ENCODE results near the gene CTIF.

Gene CTIF

DNA sequence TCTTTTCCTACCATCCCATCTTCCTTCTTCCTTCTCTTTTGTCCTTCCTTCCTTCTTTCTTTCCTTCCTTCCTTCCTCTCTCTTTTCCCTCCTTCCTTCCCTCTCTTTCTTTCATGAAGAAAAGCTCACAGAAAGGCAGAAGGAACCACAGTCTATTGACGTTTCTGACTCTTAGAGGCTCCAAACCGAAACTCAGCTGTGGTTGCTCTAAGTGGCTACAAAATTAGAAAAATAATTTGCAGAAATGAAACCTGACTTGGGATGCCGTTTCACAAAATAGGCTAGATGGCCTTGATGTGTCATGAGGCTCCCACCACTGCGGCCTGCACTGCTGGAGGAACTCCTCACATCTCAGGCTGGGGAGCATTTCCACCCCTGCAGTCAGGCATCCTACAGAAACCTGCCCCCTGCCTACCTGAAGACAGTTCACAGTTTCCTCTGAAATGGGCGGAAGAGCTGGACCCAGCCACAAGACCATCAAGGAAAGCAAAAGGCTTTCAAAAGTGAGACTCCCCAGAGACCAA is 246.3 kb downstream of the CTIF start:
- DNase-seq (ENCODE audit: low read depth in 2 of 2, low spot score in 1 of 2), result no peak

DNA sequence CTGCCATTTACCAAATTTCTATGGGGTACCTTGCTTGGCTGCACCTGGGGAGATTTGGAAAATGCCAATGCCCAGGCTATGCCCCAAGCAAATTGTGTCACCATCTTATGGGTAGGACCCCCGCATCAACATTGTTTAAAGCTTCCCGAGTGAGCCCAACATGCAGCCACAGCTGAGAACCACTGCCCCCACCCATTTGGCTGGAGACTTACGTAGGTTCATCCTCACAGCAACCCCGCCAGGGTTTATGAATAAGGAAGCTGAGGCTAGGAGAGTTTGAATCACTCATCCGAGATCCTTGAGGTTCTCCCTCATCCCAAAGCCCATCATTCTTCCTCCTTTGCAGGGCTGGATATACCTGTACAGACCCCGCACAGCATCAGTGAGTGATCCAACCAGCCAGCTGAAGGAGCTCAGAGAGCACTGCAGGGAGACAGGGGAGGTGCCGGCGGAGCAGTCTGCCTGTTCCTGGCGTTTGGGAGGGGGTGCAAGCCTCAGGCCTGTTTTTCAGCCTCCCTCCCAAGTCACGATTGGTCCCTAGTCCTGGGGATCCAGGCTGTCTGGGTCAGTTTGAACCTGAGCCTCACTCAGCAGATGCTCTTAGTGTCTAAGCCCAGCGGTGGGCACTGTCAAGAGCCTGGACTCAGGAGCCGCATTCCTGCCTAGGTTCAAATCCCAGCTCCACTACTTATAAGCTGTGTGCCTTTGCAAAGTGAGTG is 247.1 kb downstream of the CTIF start:
- no peak for DNase-seq (ENCODE audit: low read depth in 2 of 2, low spot score in 1 of 2)

DNA sequence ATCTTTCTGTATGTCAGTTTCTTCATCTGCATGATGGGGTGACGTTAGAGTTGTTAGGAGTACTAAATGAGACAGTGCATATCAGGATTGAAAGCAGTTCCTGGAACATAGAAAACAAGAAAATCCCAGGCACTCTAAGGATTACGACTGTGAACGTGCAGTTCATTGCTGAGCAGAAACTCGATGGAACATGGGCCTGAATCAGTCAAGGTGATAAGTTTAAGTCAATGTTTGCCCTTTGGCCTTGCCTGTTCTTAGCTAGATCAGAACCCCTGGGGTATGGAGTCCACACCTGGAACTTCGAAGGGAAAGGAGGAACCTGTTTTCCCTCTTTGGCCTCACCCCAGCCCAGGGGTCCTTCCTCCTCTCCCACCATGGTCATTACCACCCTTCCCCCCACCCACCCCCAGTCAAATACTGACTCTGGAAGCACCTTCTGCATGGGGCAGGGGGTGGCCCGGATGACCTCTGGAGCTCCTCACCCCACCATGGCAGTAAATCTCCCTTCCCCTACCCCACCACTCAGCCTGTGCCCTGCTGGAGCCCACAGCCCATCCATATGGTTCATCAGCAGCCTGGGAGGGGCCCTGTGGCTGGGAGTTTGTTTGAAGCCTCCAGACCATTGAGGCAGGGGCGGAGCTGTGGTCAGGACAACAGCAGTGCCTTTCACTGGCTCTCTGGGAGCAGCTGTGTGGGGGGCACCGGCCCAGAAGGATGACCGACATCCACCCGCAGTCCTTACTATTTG is 247.8 kb downstream of the CTIF start:
- no peak for DNase-seq (ENCODE audit: low read depth in 2 of 2, low spot score in 1 of 2)

DNA sequence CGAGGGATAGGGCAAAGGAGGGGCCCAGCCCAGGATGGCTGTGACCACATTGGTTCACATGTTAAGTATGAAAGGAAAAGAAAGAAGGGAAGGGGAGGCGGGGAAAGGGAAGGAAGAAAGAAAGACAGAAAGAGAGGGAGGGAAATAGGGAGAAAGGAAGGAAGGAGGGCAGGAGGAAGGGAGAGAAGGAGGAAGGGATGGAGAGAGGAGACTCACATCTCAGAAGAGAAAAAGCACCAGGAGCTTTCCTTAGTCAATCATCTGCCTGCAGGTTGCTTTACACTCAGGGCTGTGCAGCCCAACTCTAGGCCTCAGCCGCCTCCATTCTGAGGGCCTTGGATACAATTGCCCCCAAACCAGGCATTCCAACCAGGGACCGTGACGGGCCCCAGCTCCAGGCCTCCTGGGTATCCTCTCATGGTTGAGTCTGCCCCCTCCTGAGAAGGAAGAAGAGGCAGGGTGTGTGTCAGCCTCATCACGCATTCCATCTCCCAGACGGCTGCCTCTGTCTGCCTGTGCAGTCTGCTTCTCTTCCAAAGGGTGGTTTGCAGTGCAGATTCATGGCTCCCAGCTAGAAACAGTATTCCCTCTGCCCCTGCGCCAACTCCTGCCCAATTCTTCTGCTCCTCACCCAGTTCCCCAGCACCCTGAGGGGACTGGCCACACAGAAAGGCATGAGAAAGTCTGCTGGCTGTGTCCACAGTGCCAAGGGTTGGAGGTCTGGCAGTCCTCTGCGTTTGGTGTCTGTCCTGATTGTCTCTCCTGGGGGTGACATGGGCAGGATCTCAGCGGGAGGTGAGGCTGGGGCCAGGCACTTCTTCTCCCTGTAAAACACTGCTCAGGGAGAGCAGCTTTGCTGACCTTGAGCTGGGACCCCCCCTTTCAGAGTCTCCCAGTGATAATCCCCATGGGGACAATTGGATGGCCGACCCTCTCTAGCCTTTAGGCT is 248.6 kb downstream of the CTIF start:
- no peak for DNase-seq (ENCODE audit: low read depth in 2 of 2, low spot score in 1 of 2)

DNA sequence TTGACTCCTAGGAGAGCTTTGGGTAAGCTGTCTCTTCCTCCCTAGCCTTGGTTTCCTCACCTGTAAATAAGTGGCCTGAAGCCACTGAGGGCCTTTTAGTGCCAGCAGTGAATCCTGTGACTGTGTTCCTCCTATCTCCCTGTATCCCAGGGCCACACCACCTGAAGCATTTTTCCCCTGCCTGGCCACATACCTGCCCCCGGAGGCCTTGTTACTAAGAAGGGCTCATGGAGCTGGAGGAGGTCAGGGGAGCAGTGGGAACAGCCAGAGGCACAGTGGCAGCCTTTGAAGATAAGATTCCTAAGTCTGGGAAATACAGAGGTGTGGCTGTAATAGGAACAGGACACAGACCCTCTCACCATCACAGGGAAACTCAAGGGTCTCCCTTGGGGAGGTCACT is 249.5 kb downstream of the CTIF start:
- no peak for DNase-seq (ENCODE audit: low read depth in 2 of 2, low spot score in 1 of 2)

DNA sequence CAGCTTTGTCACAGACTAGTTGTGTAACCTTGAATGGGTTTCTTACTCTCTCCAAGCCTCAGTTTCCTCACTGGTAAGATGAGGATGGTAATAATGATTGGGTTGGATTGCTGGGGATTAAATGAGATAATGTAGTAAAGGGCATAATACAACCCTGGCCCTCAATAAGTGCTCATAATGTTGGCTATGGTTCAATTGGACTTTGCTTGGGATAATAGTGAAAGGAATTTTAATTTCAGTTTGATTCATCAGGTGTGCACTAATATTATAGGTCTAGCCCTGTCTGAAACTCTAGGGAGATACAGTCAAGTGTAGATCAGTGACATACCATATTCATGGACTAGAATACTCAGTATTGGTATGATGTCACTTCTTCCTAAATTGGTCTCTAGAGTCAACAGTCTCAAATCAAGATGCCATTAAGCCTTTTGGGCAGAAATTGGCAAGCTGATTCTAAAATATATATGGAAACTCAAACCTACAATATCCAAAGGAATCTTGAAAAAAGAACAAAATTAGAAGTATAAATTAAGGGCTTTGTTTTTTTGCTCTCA is 250.5 kb downstream of the CTIF start:
- no peak for DNase-seq (ENCODE audit: low read depth in 2 of 2, low spot score in 1 of 2)

DNA sequence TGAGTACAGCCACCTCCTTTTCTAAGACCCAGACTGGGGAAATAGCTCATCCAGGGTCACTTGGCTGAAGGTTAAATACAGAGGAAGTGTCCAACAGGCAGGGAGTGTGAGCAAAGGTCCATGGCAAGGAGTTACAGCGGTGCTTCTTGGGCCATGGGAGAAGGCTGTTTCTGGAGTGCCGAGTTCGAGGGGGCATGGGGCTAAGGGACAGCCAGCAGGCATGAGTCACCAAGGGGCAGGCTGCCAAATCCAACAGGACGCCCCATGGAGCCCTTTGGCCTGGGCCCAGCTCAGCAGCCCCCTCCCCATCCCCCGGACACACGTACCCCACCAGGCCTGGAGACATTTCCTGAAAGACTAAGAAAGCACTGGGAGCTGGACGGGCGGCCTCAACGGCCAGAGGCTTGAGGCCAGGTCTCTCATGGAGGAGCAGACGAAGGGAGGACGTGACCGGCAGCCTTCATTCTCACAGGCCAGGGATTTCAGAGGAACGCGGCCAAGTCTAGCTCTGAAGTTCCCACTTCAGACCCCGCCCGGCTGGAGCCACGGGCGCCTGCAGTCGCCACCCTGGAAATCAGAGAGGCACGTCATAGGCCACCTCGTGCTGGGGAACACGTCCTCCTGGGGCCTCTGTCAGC is 251.5 kb downstream of the CTIF start:
- no peak for DNase-seq (ENCODE audit: low read depth in 2 of 2, low spot score in 1 of 2)

DNA sequence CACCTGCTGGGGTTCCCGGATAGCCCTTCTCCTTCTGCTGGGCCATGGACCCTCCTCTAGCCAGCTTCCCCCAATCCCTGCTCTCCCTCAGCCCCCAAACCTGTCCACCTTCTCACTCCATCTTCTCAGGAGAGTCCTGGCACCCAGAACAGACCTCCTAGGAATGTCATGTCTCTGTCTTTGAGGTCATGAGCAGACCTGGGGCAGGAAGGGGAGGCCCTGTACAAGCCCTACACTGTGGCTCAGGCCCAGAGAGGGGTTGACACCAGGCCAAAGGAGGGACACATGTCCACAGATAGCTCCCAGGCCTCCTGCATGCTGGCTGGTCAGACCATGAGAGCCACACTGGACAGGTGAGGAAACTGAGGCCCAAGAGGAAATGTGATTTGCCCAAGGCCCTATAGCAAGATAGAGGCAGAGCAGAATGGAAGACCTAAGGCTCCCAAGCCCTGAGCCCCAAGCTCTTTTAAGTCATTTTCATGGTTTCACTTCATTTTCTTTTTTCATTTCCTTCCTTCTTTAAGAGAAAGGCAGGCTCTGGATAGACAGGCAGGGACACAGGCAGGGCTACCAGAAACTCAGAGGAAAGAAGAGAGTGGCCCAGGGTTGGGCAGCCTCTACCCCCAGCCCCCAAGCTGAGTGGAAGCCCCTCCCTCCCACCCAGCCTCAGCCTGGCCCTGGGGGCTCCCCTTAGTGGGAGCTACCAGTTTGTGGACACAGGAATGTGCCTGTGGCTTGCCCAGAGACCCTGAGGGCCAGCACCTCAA is 252.2 kb downstream of the CTIF start:
- DNase-seq (ENCODE audit: low read depth in 2 of 2, low spot score in 1 of 2), result no peak

DNA sequence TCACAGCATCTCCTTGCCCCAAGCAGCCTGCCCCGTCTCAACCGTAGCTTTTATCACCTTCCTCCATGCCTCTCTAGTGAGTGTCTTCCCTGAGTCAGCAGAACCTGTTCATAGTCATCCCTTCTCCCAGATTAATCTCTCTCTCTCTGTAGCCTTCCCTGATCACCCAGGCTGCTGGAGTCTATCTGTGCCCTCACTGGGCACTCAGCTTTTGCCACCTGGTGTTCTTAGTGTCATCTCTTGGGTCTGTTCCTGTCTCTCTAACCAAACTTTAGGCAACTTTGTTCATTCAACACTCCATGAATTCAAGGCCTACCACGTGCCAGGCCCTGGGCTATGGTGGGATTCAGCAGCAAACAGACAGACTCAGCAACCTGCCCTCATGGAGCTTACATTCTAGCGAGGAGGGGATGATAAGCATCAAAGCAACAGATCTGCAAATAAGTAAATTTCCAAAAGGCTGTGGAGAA is 252.8 kb downstream of the CTIF start:
- no peak for DNase-seq (ENCODE audit: low read depth in 2 of 2, low spot score in 1 of 2)

DNA sequence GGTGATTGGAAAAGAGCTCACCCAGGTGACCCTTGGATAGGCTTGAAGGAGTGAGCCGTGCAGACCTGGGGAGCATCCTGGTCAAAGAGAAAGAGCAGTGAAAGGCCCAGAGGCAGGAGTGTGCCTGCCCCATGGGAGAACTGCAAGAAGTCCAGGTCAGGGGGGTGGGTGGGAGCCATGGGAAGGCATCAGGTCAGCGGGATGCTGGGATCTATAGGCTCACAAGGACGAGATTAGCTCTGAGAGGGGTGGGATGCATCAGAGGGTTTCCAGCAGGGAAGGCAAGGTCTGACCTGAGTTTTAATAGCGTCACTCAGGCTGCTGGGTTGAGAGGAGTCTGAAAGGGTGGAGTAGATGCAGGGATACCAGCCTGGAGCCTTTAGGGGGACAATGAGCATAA is 253.3 kb downstream of the CTIF start:
- DNase-seq (ENCODE audit: low read depth in 2 of 2, low spot score in 1 of 2), result no peak

DNA sequence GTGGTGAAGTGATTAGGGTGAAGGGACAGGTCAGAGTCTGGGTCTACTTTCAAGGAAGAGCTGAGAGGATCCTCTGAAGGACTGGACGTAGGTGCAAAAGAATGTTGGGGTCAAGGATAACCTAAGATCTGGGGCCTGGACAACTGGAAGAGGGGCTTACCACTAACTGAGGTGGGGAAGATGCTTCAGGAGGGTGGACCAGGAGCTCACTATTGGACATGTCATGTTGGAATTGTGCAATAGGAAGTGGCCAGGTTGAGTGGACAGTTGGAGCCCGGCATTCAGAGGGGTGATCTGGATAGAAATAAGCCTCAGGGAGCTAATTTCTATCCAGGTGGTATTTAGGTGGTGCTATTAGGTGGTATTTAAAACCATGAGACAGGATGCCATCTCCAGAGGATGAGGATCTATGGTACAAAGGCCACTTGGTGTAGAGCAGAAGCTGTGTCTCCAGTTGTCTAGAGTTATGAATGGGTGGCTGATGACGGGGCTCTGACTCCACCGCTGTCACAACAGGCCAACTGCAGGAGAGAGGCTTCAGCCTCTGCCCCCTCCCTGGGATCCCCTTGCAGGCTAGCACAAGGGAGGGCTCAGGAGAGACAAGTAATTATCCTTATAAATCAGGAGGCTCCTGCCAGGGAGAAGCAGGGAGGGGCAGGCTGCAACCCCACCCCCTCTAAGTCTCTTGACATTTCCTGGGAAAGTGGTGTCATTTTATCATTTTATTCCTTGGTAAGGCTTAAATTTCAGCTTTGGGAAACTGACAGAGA is 254.0 kb downstream of the CTIF start:
- DNase-seq (ENCODE audit: low read depth in 2 of 2, low spot score in 1 of 2), result no peak

DNA sequence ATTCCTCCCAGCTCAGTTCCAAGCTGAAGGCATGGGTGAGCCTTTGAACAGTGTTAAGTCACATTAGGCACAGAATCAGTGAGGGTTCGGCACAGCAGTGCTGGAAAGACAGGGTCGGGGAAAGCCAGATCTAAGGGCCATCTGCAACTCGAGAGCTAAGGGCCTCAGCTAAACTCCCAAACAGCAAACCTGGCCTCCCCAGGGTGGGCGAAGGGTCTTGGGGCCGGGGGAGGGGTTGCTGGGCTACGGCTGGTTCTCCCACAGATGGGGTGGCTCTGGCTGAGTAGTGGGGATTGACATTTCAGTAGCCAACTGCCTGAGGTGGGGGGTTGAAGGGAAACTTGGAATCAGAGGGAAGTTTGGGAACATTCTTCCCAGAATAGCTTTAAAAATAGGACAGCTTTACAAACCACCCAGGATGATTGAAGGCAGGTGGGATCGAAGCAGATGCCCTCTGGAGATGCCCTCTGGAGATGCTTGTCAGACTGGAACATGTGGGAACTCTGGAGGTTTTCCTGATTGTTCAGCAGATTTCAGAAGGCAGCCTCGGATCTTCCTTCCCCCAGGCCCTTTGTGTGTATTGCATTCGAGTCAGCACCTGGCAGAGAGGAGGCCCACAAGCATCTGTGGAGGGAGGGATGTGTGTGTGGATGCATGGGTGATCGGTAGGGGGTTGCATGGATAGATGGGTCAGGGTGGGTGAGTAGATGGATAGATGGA is 255.6 kb downstream of the CTIF start:
- no peak for DNase-seq (ENCODE audit: low read depth in 2 of 2, low spot score in 1 of 2)

DNA sequence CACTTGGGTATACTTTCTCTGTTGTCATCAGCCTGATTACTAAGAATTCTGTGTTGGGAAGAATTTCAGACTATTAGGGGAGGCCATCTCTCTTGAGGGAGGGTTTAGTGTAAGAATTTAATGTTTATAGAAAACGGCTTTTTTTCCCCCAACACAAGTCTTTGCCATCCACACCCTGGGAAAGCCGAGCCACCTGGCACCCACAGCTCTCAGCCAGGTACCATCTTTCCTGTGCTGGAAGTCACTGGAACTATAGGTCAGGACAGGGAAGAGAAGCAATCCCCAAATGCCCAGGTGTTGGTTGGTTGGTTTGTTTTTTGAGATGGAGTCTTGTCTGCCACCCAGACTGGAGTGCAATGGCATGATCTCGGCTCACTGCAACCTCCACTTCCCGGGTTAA is 256.9 kb downstream of the CTIF start:
- no peak for DNase-seq (ENCODE audit: low read depth in 2 of 2, low spot score in 1 of 2)

DNA sequence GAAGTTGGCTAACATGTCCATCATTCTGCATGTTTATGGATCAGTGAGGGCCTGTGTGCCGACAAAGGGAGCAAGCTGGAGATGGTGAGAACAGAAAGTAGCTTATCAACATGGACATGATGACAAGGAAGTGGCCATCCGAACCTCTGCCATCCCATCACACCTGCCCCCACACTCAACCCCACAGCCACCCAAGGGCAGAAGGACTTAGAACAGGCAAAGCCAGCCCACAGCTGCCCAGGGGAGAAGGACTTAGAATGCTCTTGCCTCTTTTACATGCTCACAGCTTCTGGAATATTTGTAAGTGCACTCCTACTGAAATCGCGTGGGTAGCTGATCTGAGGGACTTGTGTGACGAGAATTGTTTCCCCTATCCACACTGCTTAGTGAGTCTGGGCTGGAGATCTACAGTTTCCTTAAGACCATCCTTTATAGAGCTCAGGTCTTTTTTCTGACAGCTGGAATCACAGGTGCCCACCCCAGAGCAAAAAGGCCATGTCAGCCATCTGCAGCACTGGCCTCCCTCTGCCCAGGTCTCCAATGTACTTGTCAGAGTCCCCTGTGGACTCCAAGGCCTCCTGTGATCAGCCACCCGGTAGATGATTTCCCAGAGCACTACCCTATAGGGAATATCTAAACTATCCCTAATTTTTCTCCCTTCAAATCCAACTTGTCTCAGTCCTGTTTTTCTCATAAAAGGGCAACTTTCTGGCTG is 257.8 kb downstream of the CTIF start:
- DNase-seq (ENCODE audit: low read depth in 2 of 2, low spot score in 1 of 2), result no peak

DNA sequence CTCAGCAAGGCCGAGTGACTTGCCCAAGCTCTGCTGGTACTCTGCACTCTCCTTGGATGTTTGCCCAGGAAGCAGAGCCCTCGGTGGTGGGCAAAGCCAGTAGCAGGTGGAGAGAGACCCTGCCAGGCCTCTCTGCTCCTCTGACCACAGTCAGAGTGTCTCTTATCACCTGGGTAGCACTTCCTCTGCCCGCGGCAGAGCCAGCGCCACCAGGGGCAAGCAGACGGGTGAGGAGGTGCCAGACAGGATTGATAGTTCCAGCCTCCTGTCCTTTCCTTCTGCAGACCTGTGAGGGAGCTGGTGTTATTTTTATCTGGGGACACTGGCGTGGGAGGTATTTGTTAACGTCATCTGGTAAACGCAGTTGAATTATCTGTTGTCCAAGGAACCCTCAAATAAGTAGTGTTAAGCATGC is 259.0 kb downstream of the CTIF start:
- no peak for DNase-seq (ENCODE audit: low read depth in 2 of 2, low spot score in 1 of 2)

DNA sequence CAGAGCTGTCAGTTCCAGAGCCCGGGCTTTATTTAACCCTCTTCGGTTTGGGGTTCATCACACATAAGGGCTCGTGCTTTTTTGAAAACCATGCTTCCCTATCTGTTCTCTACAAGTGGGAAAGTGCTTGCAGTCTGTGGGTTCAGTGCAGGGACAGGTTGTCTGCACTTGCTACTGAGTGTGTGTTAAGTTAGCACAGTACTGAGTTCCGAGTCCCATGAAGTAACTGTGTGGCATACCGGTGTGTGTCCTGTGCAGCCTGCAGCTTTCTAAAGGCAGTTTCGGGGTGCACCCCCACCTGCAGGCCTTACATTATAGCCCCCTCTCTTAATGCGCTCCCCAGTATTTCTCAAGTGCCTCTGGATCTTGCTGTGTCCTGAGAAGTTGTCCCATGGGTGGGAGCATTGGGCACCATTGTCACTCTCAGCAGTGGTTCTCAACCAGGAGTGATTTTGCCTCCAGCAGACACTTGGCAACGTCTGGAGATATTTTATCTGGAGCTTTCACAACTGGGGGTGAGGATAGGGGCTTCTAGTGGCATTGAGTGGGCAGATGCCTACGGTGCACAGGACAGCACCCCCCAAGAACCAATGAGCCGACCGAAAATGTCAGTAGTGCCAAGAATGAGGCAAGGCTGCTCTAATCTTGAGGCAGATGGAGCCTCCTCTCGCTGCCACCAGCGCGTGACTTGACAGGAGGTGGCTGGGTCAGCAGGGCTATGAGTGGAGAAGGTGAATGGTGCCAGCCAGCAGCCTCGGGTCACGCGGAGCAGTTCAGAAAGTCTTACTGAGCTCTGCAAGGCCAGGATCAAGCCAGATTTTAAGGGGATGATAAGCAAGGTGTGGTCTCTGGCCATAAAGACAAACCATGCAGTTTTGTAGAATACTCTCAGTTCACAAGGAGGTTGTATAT is 259.8 kb downstream of the CTIF start:
- no peak for DNase-seq (ENCODE audit: low read depth in 2 of 2, low spot score in 1 of 2)
